ENCODE data around the gene RPS15A. TPM values are rescaled to one million over a fixed set of nuclear protein-coding genes. Genes with fewer than 3 reads are reported as not detected.

RPS15A gene
- total RNA-seq, 1 donor from 2014 or later = 1,709 TPM

- H3K4me3 ChIP-seq (ENCODE audit: low read depth, low read length) = no peak overlapping the region
- TF ChIP-seq CTCF (conservative IDR thresholded peaks at IDR 0.05; ENCODE audit: low read depth, low read length) = no peak
- DNase-seq (ENCODE audit: low read depth) = no peak
Observed at GRCh38 chr16:18804540-18804939, 14.4 kb upstream of the RPS15A start.

GRCh38 chr16:18803569-18804462 lies 13.7 kb upstream of the RPS15A start:
- no peak overlapping the region for H3K4me3 ChIP-seq (ENCODE audit: low read depth, low read length)
- no peak for DNase-seq (ENCODE audit: low read depth)
- TF ChIP-seq CTCF (conservative IDR thresholded peaks at IDR 0.05; ENCODE audit: low read depth, low read length) = no peak

GRCh38 chr16:18802767-18803343 lies 12.7 kb upstream of the RPS15A start:
- no peak overlapping the region for H3K4me3 ChIP-seq (ENCODE audit: low read depth, low read length)
- TF ChIP-seq CTCF (conservative IDR thresholded peaks at IDR 0.05; ENCODE audit: low read depth, low read length) = no peak
- no peak for DNase-seq (ENCODE audit: low read depth)

- peak within 1 kb of the TSS; percentile 93 for H3K4me3 ChIP-seq (ENCODE audit: low read depth, low read length)
- DNase-seq (ENCODE audit: low read depth) = peak; percentile 84
- TF ChIP-seq CTCF (conservative IDR thresholded peaks at IDR 0.05; ENCODE audit: low read depth, low read length) = peak; percentile 79
Observed at GRCh38 chr16:18801145-18801972, 11.2 kb upstream of the RPS15A start, which contains the start of gene ARL6IP1. TSS of gene ARL6IP1 (minus strand) at chr16:18801549. CDS start at chr16:18801466, 83 bp downstream.

- H3K4me3 ChIP-seq (ENCODE audit: low read depth, low read length) = peak overlapping the region; percentile 93
- no peak for TF ChIP-seq CTCF (conservative IDR thresholded peaks at IDR 0.05; ENCODE audit: low read depth, low read length)
- DNase-seq (ENCODE audit: low read depth) = no peak
Observed at GRCh38 chr16:18800775-18801144, 10.6 kb upstream of the RPS15A start.

GRCh38 chr16:18800293-18800692 lies 10.2 kb upstream of the RPS15A start:
- TF ChIP-seq CTCF (conservative IDR thresholded peaks at IDR 0.05; ENCODE audit: low read depth, low read length) = no peak
- DNase-seq (ENCODE audit: low read depth) = no peak
- peak overlapping the region; percentile 93 for H3K4me3 ChIP-seq (ENCODE audit: low read depth, low read length)
